Neuron (in vitro differentiated cells): ENCODE data around the gene BIRC6.
"Not testable (repeated sequence)": the region's sequence is repeated elsewhere in the genome, so short reads cannot be mapped to it uniquely, and the experiment has no call there.

Experiments used
- H2AFZ ChIP-seq: one replicate; pipeline ENCODE4 v1.6.1; 2013; ENCODE audit warnings: low read depth, mild to moderate bottlenecking, inconsistent platforms, low read length, moderate library complexity
- H3K27me3 ChIP-seq: one replicate; pipeline ENCODE4 v1.6.1; 2013; ENCODE audit warnings: low read length; ENCODE audit not compliant: insufficient read depth
- H3K36me3 ChIP-seq: one replicate; pipeline ENCODE4 v1.6.1; 2013; ENCODE audit warnings: low read length; ENCODE audit not compliant: insufficient read depth
- H3K4me1 ChIP-seq: one replicate; pipeline ENCODE4 v1.6.1; 2013; ENCODE audit warnings: low read length; ENCODE audit not compliant: insufficient read depth
- H3K4me3 ChIP-seq: 2 replicates; pipeline ENCODE4 v1.5.1; 2013; ENCODE audit warnings: mild to moderate bottlenecking, low read length, moderate library complexity
- H3K9me3 ChIP-seq: one replicate; pipeline ENCODE4 v1.6.1; 2013; ENCODE audit warnings: low read length

Gene BIRC6

DNA sequence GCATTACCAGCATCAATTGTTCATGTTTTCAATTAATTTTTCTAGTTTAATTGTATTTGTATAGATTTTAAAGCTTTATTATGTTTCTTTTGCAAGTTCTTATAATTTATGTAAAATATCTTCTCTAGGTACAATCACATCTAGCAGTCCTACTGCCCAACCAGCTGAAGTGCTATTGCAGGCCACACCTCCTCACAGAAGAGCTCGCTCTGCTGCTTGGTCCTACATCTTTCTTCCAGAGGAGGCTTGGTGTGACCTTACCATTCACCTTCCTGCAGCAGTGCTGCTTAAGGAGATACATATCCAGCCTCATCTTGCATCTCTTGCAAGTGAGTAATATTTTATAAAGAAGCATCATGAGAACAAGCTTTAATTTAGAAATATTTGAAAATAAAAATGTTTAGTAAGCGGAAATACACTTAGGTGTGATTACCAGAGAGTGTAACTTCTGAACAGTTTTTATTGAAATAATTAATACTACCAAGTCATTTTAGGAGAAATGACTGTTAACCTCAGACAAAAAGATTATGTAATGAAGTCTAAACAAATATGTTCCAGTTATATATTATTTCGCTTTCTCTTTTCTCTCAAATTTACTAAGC, 148.2 kb downstream of the BIRC6 start:
- Histone ChIP-seq H3K27me3 (no peaks in the 10 kb centered on the region), H3K4me3 (no peak overlapping the region), H3K9me3 (no peaks in the 10 kb centered on the region), H3K36me3 (peaks cover 79% of the 10 kb centered on the region), H2AFZ (no peak overlapping the region), H3K4me1 (no peaks in the 10 kb centered on the region)

DNA sequence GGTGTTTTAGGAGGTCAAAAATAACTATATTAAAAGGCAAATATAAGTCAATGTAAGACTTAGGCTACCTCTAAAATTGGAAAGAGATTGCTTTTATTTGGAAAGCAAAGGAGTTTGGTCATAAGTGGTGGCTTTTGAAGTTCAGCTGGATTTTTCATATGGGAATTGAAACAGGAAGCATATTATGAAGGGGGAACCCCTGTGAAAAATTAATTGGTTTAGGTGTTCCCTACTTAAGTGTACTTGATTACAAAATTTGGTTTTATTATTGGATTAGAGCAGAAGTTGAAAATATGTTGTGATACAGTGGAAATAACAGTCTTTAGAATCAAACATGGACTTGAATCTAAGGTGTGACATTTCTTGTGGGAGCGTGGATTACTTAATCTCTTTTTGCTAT, 149.6 kb downstream of the BIRC6 start:
- no peak overlapping the region for H2AFZ ChIP-seq
- no peaks in the 10 kb centered on the region for H3K9me3 ChIP-seq
- H3K27me3 ChIP-seq = no peaks in the 10 kb centered on the region
- no peaks in the 10 kb centered on the region for H3K4me1 ChIP-seq
- peaks cover 75% of the 10 kb centered on the region for H3K36me3 ChIP-seq
- no peak overlapping the region for H3K4me3 ChIP-seq

DNA sequence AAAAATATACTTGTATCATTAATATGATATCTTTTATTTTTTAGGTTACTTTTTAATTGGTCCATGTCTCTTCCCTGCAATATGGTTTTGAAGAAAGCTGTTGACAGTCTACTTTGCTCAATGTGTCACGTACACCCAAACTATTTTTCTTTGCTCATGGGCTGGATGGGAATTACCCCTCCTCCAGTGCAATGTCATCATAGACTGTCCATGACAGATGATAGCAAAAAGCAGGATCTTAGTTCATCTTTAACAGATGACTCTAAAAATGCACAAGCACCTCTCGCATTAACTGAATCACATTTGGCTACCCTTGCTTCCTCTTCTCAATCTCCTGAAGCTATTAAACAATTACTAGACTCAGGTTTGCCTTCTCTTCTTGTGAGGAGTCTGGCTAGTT, 158.1 kb downstream of the BIRC6 start:
- H3K9me3 ChIP-seq = no peaks in the 10 kb centered on the region
- H3K4me1 ChIP-seq = no peaks in the 10 kb centered on the region
- H2AFZ ChIP-seq = no peak overlapping the region
- H3K36me3 ChIP-seq = peaks cover 70% of the 10 kb centered on the region
- no peaks in the 10 kb centered on the region for H3K27me3 ChIP-seq
- H3K4me3 ChIP-seq = no peak overlapping the region

DNA sequence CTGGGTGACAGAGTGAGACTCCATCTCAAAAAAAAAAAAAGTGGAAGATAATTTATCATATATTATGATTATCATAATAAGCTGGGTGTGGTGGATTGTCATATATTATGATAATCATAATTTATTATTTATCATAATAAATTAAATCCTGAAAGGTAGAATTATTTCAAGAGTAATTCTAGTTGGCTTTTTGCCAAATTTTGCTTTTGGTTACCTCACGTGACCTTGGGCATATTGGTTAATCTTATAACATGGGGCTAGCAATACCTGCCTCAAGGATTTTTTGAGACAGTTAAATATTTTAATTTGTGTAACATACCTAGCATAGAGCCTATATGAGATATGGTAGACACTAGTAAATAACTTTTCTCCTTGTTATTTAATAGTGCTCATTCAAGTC, 159.7 kb downstream of the BIRC6 start:
- no peaks in the 10 kb centered on the region for H3K9me3 ChIP-seq
- no peaks in the 10 kb centered on the region for H3K4me1 ChIP-seq
- H3K4me3 ChIP-seq = no peak overlapping the region
- H2AFZ ChIP-seq = no peak overlapping the region
- H3K27me3 ChIP-seq = no peaks in the 10 kb centered on the region
- peaks cover 70% of the 10 kb centered on the region for H3K36me3 ChIP-seq

DNA sequence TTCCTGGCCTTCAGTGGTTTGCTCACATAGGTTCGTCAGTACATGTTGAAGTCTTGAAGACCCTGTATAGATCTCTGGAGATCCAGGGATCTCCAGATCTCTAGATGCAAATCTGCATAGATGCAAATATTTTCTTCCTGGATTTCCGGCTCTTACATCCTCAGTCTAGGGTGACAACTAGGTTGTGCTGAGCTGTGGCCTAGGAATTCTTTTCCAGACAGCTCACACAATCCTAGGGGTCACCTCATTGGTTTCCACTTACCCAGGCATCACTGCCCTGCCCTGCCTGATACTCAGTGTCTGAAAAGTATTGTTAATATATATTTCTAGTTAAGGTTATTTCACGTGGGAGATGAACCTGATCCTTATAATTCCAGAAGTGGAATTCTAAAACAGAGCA, 165.9 kb downstream of the BIRC6 start:
- no peak overlapping the region for H2AFZ ChIP-seq
- no peak overlapping the region for H3K4me3 ChIP-seq
- H3K4me1 ChIP-seq = no peaks in the 10 kb centered on the region
- H3K9me3 ChIP-seq = no peaks in the 10 kb centered on the region
- H3K36me3 ChIP-seq = peaks cover 64% of the 10 kb centered on the region
- no peaks in the 10 kb centered on the region for H3K27me3 ChIP-seq

DNA sequence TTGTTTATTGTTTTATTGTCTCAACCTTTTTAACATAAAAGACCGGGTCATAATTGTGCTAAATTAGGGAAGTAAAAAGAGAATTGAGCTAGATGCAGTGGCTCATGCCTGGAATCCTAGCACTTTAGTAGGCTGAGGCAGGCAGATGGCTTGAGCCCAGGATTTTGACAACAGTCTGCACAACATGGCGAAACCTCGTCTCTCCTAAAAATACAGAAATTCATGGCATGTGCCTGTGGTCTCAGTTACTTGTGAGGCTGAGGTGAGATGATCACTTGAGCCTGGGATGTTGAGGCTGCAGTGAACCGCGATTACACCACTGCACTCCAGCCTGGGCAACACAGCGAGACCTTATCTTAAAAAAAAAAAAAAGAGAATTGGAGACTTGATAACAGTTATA, 166.9 kb downstream of the BIRC6 start:
- no peaks in the 10 kb centered on the region for H3K4me1 ChIP-seq
- peaks cover 66% of the 10 kb centered on the region for H3K36me3 ChIP-seq
- H2AFZ ChIP-seq = no peak overlapping the region
- H3K4me3 ChIP-seq = no peak overlapping the region
- no peaks in the 10 kb centered on the region for H3K9me3 ChIP-seq
- H3K27me3 ChIP-seq = no peaks in the 10 kb centered on the region

DNA sequence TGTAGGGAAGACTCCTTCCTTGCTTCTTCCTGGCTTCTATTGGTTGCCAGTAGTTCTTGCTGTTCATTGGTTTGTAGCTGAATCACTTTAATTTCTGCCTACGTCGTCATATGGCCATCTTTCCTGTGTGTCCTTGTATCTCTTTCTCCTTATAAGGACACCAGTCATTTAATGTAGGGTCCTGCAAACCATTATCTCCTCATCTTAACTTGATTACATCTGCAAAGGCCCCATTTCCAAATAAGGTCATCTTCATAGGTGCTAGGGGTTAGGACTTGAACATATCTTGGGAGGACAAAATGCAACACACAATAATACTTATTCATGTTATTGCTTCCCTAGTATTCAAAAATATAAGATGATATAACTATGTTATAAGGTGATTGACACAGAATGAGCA, 175.5 kb downstream of the BIRC6 start:
- Histone ChIP-seq H2AFZ (no peak overlapping the region), H3K4me1 (no peaks in the 10 kb centered on the region), H3K27me3 (no peaks in the 10 kb centered on the region), H3K4me3 (no peak overlapping the region), H3K9me3 (no peaks in the 10 kb centered on the region), H3K36me3 (peaks cover 54% of the 10 kb centered on the region)

DNA sequence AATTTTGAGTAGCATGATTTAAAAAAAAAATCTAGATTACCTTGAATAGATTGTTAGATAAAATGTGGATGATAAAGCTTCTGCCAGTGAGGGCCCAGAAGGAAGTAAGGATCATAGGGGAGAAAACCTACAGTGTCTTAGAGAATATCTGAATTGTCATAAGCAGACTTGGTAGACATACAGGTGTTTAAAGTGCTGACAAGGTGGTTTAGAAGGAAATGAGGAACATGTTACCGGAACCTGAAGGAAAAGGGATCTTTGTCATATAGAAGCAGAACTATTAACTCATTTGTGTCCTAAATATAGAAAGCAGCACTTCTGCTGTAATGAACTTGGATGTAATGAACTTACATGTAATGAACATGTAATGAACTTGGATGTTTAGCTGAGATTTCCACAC, 176.1 kb downstream of the BIRC6 start:
- Histone ChIP-seq H2AFZ (no peak overlapping the region), H3K36me3 (peaks cover 48% of the 10 kb centered on the region), H3K4me1 (no peaks in the 10 kb centered on the region), H3K27me3 (no peaks in the 10 kb centered on the region), H3K9me3 (no peaks in the 10 kb centered on the region), H3K4me3 (no peak overlapping the region)

DNA sequence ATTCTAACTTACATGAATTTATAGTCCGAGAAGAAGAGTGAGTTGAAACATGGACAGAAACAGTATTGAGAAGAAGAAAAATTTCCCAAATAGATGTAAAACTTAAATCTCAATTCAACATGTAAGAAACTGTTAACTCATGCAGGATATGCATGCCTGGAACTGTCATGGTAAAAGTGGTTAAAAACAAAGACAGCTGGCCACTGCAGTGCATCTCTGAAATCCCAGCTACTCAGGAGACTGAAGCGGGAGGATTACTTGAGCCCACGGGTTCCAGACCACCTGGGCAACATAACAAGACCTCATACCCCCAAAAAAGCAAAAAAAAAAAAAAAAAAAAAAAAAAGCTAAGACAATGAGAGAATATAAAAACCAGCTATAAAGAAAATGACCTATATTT, 178.0 kb downstream of the BIRC6 start:
- peaks cover 37% of the 10 kb centered on the region for H3K36me3 ChIP-seq
- H3K27me3 ChIP-seq = no peaks in the 10 kb centered on the region
- no peak overlapping the region for H3K4me3 ChIP-seq
- no peak overlapping the region for H2AFZ ChIP-seq
- H3K4me1 ChIP-seq = no peaks in the 10 kb centered on the region
- H3K9me3 ChIP-seq = no peaks in the 10 kb centered on the region

DNA sequence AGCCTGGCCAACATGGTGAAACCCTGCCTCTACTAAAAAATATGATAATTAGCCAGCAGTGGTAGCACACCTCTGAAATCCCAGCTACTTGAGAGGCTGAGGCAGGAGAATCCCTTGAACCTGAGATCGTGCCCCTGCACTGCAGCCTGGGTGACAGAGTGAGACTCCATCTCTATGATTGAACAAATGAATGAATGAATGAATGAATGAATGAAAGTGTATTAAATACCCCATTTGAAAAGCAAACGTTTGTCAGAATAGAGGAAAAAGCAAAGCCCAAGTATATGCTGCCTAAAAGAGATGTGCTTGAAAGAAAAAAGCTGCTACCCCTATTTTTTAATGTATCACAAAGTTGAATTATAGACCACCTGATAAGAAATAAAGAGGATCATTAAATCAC, 181.9 kb downstream of the BIRC6 start:
- Histone ChIP-seq H3K9me3 (no peaks in the 10 kb centered on the region), H3K36me3 (peaks cover 16% of the 10 kb centered on the region), H2AFZ (no peak overlapping the region), H3K4me3 (no peak overlapping the region), H3K27me3 (no peaks in the 10 kb centered on the region), H3K4me1 (no peaks in the 10 kb centered on the region)

DNA sequence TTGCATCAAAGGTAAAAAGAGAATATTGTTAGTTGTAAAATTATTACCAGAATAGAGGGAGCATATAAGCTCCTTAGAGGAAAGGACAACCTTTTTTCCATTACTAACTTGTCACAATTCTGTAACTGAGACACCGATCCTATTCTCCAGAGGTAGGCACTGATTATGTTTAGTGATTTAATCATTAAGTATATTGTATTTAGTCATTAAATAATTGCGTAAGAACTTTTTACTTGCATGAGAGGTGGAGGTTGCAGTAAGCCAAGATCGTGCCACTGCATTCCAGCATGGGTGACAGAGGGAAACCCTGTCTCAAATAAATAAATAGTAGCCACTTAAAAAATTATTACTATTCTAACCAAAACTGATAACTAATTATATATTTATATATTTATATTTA, 195.7 kb downstream of the BIRC6 start:
- not testable (repeated sequence) for H3K27me3 ChIP-seq, H3K4me3 ChIP-seq, H3K9me3 ChIP-seq, H3K4me1 ChIP-seq, H2AFZ ChIP-seq, H3K36me3 ChIP-seq

DNA sequence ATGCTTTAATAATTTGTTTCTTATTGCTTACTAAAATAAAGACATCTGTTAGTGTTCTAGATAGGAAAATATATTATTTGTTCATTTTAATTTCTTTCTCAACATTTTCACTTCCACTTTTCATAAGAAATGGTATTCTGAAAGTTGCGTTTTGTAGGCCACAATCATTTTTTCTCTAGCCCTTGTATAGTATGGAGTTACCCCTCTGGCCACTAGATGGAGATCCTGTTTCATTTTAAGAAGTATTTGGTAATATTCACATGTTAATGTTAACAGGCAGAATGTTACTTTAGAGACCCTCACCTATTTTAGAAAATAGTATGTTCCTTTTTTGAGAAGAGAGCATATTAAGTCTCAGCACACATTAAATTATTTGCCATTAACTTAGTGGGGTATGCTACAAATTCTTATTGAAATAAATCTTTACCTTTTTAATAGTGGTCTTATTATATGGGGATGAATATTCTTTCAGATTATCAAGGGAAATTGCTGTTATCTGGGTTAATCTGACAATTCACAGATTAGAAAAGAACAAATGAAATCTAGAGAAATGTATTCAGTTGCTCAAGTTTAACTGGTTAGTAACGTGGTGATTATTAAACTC, 197.1 kb downstream of the BIRC6 start:
- H3K27me3 ChIP-seq = no peaks in the 10 kb centered on the region
- H3K4me1 ChIP-seq = peaks cover 11% of the 10 kb centered on the region
- H3K9me3 ChIP-seq = no peaks in the 10 kb centered on the region
- no peak overlapping the region for H2AFZ ChIP-seq
- H3K4me3 ChIP-seq = no peak overlapping the region
- H3K36me3 ChIP-seq = peaks cover 2% of the 10 kb centered on the region

DNA sequence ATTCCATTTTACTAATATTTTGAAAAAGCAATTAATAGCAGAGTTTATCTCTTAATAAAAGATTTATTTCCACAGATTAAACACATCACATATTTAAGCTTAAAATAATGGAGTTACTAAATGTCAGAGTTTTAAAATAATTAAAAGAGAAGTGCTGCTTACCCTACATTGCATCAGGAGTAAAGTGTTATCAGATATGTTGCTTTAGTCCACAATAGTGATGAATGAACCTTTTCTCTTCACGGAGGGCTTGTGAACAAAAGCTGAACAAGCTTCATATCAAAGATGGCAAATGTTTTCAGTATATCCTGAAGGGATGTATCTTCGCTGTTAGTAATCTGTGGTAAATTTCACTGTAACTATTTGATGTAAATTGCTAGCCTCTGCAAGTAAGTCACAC, 201.7 kb downstream of the BIRC6 start:
- Histone ChIP-seq H3K4me3 (no peak overlapping the region), H2AFZ (no peak overlapping the region), H3K9me3 (no peaks in the 10 kb centered on the region), H3K27me3 (no peaks in the 10 kb centered on the region), H3K36me3 (peaks cover 9% of the 10 kb centered on the region), H3K4me1 (peaks cover 17% of the 10 kb centered on the region)

DNA sequence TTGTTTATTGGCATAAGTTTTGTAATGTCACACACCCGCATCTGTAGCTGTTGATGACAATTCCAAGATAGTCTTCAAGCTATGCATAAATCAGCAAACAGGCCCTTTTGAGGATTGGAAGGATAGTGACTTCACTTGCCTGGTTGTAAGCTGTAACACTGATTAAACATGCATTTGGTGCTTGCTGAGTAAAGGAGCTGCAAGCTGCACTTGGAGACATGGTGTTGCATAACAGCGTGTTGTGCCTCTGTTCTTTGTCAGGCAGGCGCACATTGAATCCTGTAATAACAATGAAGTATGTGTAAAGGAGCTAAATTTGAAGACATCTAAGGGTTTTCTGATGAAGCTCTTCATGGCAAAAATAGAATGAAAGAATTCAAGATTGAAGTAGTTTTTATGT, 202.3 kb downstream of the BIRC6 start:
- Histone ChIP-seq H2AFZ (no peak overlapping the region), H3K9me3 (no peaks in the 10 kb centered on the region), H3K4me1 (peaks cover 17% of the 10 kb centered on the region), H3K4me3 (no peak overlapping the region), H3K27me3 (no peaks in the 10 kb centered on the region), H3K36me3 (peaks cover 9% of the 10 kb centered on the region)
